NCI-H526 (cell line): Measurements from ENCODE around the gene ITGAD.
"Not testable (repeated sequence)": the region's sequence is repeated elsewhere in the genome, so short reads cannot be mapped to it uniquely, and the experiment has no call there.

Experiments used
- DNase-seq, 2 experiments: peaks; one replicate each; lab custom pipeline; 2025; lab: John Stamatoyannopoulos, UW

Gene ITGAD

GRCh38 chr16:31430380-31431052 is 37.4 kb downstream of the ITGAD start:
- DNase-seq = no peak

GRCh38 chr16:31435341-31436220 is 42.4 kb downstream of the ITGAD start:
- DNase-seq = no peak

- DNase-seq = no peak
Observed at GRCh38 chr16:31436221-31437045, 43.3 kb downstream of the ITGAD start.

- no peak for DNase-seq
Observed at GRCh38 chr16:31438414-31438813, 45.3 kb downstream of the ITGAD start.

GRCh38 chr16:31439023-31439422 is 45.9 kb downstream of the ITGAD start:
- DNase-seq = not testable (repeated sequence)

GRCh38 chr16:31439519-31439918 is 46.4 kb downstream of the ITGAD start:
- no peak for DNase-seq

- DNase-seq = no peak
Observed at GRCh38 chr16:31440516-31441184, 47.5 kb downstream of the ITGAD start.

- DNase-seq = no peak
Observed at GRCh38 chr16:31441956-31442355, 48.8 kb downstream of the ITGAD start.

- not testable (repeated sequence) for DNase-seq
Observed at GRCh38 chr16:31445931-31446330, 52.8 kb downstream of the ITGAD start.

- no peak for DNase-seq
Observed at GRCh38 chr16:31451201-31451600, 58.1 kb downstream of the ITGAD start.

- DNase-seq = peak in 1 of 2 experiments; percentile 78
Observed at GRCh38 chr16:31451681-31452351, 58.7 kb downstream of the ITGAD start.

- DNase-seq = no peak
Observed at GRCh38 chr16:31452631-31453106, 59.5 kb downstream of the ITGAD start.

GRCh38 chr16:31453255-31454204 is 60.4 kb downstream of the ITGAD start:
- DNase-seq = no peak

GRCh38 chr16:31455601-31456314 is 62.6 kb downstream of the ITGAD start:
- peak in 1 of 2 experiments; percentile 23 for DNase-seq

GRCh38 chr16:31456988-31457360 is 63.8 kb downstream of the ITGAD start:
- no peak for DNase-seq

- peak; percentile 30 to 58 for DNase-seq
Observed at GRCh38 chr16:31458073-31458843, 65.1 kb downstream of the ITGAD start.

- DNase-seq = peak; percentile 95 to 98
Observed at GRCh38 chr16:31458844-31459686, 65.9 kb downstream of the ITGAD start, which contains the start of gene ARMC5. Gene ARMC5, plus strand, starts transcription at chr16:31459501. Its CDS starts 24 bp downstream, at chr16:31459525.
